NCI-H526 (cell line): ENCODE data around the gene SYT12.
"Not testable (repeated sequence)": the region's sequence is repeated elsewhere in the genome, so short reads cannot be mapped to it uniquely, and the experiment has no call there.

ENCODE experiments used
- DNase-seq, 2 experiments: peaks; one replicate each; lab custom pipeline; 2025; lab: John Stamatoyannopoulos, UW

Gene SYT12

DNA sequence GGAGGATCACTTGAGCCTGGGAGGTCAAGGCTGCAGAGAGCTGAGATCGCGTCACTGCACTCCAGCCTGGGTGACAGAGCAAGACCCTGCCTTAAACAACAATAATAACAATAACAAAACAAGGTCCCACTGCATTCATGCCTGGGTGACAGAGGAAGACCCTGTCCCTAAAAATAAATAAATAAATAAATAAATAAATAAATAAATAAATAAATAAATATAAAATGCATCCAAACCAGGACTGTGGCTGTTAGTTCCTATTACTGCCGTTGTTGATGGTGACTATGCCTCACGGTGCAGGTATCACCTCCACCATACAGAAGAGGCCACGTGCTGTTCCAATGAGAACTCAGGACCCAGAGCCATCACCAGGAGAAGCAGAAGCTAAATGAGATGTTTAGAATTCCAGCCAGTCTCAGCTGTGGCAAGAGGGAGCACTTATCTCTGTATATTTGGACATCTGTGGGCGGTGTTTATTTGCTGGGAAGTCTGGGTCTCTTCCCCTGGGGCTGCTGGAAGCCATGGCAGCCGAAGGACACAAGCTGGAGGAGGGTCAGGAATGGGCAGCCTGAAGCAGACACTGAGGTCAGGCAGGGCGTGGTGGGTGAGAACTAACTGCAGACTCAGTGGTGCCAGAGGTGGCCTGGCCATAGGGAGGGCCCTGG, 26.2 kb upstream of the SYT12 start:
- DNase-seq = no peak

DNA sequence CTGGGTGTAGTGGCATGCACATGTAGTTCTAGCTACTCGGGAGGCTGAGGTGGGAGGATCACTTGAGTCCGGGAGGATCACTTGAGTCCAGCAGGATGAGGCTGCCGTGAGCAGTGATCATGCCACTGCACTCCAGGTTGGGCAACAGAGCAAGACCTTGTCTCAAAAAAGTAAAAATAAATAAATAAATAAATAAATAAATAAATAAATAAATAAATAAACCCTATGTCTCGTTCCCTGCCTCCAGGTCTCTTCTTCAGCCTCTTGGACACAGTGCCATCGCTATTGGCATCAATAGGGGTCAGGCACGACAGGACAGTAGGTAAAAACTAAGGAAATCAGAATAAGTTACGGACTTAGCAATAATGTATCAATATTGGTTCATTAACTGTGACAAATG, 23.4 kb upstream of the SYT12 start:
- DNase-seq = no peak

DNA sequence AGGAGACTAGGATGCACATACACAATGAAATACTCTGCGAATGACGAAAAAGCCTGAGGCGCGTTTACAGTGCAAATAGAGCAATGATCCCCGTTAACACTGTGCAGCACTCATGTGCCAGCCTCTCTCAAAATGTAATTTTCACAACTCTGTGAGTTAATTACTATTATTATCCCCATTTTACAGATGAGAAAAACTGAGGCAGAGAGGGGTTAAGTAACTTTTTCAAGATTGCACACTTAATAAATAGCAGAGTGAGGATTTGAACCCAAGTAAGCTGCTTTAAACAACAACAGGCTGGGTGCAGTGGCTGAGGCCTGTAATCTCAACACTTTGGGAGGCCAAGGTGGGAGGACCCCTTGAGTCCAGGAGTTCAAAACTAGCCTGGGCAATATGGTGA, 21.6 kb upstream of the SYT12 start:
- DNase-seq = no peak

GRCh38 chr11:67002297-67002913, 20.5 kb upstream of the SYT12 start:
- no peak for DNase-seq

DNA sequence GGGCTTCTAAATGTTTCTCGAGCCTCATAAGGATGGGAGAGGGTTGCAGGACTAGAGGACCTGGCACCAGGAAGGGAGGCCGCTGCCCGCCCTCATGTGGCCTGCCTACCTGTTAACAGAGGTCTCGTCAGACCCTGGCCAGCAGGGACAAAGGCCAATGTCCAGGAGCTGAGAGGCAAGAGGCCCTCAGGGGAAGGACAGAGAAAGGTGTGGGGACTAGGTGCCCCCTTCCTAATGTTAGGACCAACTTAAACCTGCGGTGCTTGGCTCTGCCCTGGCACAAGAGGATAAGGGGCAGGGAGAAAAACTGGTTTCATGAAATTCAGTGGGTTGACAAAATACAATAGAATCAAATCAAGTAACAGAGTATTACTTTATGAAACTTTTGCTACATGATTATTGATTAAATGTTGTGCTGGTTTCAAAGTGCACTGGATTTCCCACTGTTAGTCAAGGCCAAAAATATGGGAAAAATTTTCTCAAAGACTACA, 20.0 kb upstream of the SYT12 start:
- DNase-seq = peak in 1 of 2 experiments; percentile 45

DNA sequence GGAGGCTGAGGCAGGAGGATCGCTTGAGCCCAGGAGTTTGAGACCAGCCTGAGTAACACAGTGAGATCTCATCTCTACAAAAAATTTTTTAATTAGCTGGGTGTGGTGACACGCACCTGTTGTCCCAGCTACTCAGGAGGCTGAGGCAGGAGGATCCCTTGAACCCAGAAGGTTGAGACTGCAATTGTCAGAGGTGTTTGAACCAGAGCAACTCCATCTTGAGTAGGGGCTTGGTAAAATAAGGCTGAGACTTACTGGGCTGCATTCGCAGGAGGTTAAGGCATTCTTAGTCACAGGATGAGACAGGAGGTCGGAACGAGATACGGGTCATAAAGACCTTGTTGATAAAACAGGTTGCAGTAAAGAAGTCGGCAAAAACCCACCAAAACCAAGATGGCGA, 17.7 kb upstream of the SYT12 start:
- not testable (repeated sequence) for DNase-seq

DNA sequence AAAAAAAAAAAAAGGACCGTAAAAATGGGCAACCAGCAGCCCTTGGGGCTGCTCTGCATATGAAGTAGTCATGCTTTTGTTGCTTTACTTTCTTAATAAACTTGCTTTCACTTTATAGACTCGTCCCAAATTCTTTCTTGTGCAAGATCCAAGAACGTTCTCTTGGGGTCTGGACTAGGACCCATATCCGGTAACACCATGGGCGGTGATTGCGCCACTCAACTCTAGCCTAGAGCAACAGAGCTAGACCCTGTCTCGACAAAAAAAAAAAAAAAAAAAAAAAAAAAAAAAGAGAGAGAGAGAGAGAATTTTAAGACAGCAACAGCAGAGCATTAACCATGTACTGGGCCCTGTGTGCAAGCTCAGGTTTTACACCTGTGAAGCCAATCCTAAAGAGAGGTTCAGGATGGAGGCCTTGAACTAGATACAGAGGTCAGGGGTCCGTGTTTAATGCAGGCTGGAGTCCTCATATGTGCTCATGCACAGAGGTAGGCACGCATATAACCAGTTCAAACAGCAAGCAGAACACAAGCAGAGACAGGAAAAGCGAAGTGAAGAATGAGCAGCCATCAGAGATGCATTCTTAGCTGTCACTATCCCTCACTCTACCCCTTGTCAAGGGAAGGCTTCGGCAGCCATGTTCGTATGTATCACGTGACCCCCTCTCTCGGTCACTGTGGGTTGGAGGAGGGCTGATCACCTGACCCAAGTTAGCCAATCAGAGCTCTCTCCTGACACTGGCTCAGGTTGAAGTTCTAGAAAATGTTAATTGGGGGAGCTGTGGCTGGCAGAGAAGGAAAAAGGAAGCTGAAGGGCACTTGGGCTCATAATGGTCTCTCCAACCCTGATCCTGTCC, 16.7 kb upstream of the SYT12 start:
- DNase-seq = peak; percentile 35 to 49

- no peak for DNase-seq
These were observed 15.8 kb upstream of the SYT12 start for GRCh38 chr11:67007126-67007525.

DNA sequence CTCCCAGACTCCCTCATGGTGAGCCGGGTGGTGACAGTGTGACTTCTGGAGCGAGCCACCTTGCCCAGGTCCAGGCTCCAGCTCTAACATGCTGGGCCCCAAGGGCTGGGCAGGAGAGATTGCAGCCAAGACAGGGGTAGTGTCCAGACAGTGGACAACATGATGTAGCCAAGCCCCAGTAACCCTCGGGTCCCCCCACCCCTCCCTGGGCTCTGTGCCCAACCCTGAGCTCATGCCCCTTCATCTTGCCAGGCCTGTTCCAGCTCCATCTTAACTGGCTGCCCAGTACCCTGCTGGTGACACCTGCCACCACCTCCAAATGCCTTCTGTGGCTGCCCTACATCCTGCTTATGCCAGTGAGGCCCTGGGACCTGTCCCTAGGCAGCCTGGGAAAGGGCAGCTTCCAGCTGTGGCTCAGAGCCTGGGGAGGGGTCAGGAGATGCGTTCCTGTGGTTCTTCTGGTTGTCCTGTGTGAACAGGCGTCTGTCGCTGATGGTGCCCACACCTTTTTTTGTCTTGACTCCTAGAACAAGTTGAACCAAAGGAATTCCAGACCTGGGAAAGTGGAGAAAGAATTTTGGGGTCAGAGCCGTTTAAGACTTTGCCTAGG, 12.5 kb upstream of the SYT12 start:
- no peak for DNase-seq

- no peak for DNase-seq
These were observed 9.4 kb upstream of the SYT12 start for GRCh38 chr11:67013511-67014045.

DNA sequence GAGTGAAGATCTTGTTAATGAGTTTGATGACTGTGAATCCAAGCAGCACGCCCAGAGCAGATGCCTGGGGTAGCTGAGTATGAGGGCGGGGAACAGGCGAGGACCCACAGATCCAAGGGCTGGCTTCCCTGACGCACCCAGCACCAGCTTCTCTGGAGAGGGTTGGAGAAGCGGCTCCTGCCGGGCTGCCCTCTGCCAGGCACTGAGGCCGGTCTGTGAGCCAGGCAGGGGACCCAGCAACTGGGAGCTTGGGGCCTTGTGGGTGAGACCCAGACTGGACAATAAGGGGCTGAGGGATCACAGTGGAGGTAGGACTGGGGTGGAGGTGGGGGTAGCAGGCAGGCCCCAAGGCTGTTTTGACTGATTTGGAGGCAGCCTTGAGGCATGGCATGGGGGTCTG, 8.6 kb upstream of the SYT12 start:
- DNase-seq = no peak

GRCh38 chr11:67015048-67015447, 7.9 kb upstream of the SYT12 start:
- DNase-seq = no peak

- no peak for DNase-seq
These were observed 6.4 kb upstream of the SYT12 start for GRCh38 chr11:67016550-67016949.

DNA sequence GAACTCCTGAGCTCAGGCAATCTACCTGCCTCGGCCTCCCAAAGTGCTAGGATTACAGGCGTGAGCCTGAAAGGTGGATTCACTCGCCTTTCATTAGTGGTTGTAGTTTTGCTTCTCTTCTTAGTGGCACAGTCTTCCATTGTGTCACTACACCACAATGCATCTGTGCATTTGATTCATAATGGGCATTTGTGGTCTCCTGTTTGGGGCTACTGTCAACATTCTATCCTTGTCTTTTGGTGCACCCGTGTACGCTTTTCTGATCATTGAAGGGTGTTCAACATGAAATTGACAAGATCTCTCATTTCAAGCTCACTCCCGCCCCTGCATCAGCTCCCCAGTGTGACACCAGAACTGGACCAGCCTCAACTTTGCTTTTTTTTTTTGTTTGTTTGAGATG, 2.0 kb upstream of the SYT12 start:
- no peak for DNase-seq

DNA sequence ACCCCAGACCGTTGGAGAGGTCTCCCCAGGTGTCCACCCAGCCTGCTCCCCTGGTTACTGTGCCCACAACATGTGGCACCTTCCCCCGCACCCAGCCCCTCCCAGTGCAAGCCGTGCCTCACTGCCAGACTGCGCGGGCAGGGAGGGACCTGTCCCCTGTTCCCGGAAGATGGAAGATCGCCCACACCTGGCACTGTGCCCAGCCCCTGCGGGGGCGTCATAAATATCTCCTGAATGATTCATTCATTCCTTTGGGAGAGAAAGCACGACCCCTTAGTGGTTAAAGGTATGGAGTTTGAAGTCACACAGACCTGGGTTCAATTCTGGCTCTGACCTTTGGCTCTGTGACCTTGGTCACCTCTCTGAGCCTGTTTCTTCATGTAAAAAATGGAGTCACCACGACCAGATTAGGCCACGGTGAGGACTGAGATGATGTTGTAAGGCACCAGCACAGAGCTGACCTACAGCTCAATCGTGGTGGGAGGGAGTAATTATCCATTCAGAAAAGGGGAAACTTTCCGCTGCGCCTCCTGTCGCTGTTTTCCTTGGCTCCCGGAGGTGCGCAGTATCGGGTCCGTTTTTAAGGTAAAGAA, 497 bp upstream of the SYT12 start:
- DNase-seq = no peak

DNA sequence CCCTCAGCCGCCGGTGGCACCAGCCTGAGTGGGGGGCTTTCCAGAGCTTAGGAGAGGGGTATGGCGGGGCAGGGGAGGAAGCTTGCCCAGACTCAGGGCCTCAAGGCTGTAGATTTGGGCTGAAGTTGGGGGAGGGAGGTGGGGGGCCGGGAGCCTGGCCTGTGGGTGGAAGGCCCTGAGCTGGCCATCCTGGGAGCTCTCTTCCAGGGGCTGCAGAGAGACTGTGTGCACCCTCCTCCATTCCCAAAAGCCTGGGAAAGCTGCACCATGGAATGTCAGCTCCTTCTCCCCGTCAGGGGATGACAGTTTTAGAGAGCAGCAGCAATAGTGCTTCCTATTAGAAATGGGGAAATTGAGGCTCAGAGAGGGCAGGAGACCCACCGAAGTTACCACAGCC, 1.0 kb downstream of the SYT12 start:
- no peak for DNase-seq

DNA sequence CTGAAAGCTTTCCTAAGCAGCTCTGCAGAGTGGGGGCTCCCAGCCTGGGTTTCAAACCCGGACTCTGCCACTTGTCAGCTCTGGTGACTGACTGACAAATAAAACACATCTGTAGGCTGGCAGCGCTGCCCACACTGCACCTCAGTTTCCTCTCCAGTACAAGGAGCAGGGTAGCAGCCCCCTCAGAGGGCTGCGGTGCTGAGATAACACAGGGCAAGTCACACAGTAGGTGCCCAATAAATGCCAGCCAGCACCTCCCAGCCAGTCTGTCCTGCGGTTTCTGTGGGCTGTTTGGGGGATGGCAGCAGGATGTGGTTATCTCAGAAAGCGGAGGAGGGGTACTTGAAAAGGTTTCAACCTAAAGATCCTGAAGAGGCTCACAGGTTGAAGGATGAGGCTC, 1.5 kb downstream of the SYT12 start:
- no peak for DNase-seq

DNA sequence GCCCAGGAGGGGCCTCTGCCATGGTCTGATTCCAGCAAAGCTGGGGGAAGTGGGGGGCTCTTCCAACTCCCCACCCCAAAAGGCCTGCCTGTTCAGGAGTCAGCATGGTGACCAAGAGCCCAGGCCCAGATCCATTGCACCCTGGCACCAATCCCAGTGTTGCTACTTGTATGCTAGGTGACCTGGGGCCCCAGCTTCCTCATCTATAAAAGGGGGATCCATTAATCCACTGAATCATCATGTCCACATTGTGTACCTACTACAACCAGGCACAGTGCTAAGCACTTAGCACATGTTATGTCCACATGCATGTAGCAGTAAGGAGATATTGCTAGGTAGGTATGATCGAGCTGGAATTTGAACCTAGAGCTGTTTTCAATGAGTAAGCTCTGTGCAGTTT, 2.0 kb downstream of the SYT12 start:
- DNase-seq = no peak

DNA sequence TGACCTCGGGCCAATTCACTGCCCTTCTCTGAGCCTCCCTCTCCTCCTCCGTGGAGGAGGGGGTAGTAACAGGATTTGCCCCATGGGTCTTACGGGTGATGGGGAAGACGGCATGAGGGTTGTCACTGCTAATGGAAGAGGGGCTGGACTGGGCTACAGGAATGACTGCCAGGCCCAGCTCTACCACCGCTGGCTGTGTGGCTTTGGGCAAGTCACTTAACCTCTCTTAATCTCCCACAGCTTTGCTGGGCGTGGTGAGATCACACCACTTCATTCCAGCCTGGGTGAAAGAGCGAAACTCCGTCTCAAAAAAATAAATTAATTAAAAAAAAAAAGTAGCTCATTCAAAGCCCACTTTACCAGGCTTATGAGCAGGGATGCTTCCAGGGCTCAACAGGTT, 2.8 kb downstream of the SYT12 start:
- no peak for DNase-seq

DNA sequence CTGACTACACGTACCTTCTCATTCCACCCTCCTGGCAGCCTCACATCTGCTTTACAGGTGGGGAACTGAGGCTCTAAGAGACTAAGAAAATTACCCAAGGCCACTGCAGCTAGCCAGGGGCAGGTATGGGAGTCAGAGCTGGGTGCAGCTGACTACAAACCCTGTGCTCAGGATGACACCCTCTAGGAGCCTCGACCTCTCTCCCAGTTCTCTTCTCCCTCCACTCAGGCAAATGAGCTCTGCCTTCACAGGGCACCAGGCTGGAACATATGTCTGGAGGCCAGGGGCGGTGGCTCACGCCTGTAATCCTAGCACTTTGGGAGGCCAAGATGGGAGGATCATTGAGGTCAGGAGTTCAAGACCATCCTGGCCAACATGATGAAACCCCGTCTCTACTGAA, 4.0 kb downstream of the SYT12 start:
- DNase-seq = peak in 1 of 2 experiments; percentile 32

DNA sequence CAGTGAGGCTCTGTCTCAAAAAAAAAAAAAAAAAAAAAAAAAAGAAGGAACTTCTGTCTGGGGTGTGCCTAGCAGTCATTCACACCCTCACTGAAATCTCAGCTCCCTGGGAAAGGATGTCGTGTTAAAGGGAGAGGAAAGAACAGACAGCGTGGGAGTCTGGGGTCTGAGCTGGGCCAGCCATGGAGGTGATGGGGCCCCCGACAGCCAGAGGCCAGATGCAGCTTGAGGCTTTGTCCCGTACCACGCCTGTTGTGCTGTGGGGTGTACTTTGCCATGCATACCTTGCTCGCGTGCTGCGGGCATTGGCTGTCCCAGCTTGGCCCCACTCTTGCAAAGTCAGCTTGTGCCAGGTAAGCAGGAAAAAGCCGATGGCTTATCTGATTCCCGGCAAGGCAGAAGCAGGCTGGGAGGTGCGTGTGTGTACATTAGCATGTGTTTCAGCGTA, 4.6 kb downstream of the SYT12 start:
- peak; percentile 90 to 93 for DNase-seq
